ENCODE results near the gene CDC14A.

DNA sequence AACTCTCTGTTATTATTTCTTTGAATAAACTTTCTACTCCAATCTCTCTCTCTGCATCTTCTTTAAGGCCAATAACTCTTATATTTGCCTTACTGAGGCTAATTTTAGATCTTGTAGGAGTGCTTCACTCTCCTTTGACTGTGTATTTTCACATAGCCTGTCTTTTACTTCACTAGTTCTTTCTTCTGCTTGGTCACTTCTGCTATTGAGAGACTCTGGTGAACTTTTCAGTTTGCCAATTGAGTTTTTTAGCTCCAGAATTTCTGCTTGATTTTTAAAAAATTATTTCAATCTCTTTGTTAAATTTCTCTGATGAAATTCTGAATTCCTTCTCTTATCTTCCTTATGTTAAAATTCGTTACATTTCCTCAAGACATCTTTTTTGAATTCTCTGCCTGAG lies 203.9 kb downstream of the CDC14A start:
- TF ChIP-seq, protein P1, sequence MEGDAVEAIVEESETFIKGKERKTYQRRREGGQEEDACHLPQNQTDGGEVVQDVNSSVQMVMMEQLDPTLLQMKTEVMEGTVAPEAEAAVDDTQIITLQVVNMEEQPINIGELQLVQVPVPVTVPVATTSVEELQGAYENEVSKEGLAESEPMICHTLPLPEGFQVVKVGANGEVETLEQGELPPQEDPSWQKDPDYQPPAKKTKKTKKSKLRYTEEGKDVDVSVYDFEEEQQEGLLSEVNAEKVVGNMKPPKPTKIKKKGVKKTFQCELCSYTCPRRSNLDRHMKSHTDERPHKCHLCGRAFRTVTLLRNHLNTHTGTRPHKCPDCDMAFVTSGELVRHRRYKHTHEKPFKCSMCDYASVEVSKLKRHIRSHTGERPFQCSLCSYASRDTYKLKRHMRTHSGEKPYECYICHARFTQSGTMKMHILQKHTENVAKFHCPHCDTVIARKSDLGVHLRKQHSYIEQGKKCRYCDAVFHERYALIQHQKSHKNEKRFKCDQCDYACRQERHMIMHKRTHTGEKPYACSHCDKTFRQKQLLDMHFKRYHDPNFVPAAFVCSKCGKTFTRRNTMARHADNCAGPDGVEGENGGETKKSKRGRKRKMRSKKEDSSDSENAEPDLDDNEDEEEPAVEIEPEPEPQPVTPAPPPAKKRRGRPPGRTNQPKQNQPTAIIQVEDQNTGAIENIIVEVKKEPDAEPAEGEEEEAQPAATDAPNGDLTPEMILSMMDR (IDR thresholded peaks at IDR 0.05; ENCODE audit: insufficient read depth, low read length, poor library complexity, severe bottlenecking) = no peak
- no peak for TF ChIP-seq EZH2phosphoT487 (conservative IDR thresholded peaks at IDR 0.05; ENCODE audit: low read length)
